Upper lobe of left lung (tissue), 6 donors: Measurements from ENCODE around the gene PBX3. TPM values are rescaled to one million over a fixed set of nuclear protein-coding genes. Genes with fewer than 3 reads are reported as not detected.
"Not testable (repeated sequence)": the region's sequence is repeated elsewhere in the genome, so short reads cannot be mapped to it uniquely, and the experiment has no call there.

Experiments
- ATAC-seq, 2 donors: fragments of 200-7000 bp; cut with Tn5 transposase; one replicate each; pipeline ENCODE4 v1.9.1; 2022; ENCODE audit warnings: mild to moderate bottlenecking in 2 of 2, moderate library complexity in 2 of 2; ENCODE audit not compliant: low FRiP score in 2 of 2
- DNase-seq, 2 donors: peaks; one replicate each; pipeline ENCODE4 v3.0.0-alpha.2; 2019 to 2020
- H3K27ac ChIP-seq, 4 donors: fragments of 200-600 bp; sonication (generic); one replicate each; pipeline ENCODE4 v1.5.1; 2016 to 2019
- H3K27me3 ChIP-seq, 4 donors: fragments of 200-600 bp; sonication (generic); one replicate each; pipeline ENCODE4 v1.5.1; 2017 to 2019
- H3K36me3 ChIP-seq, 4 donors: fragments of 200-600 bp; sonication (generic); one replicate each; pipeline ENCODE4 v1.5.1; 2016 to 2019
- H3K4me1 ChIP-seq, 4 donors: fragments of 200-600 bp; sonication (generic); one replicate each; pipeline ENCODE4 v1.5.1; 2018 to 2019
- H3K4me3 ChIP-seq, 4 donors: fragments of 200-600 bp; sonication (generic); one replicate each; pipeline ENCODE4 v1.5.1; 2017 to 2019; ENCODE audit warnings: mild to moderate bottlenecking in 2 of 4, moderate library complexity in 1 of 4
- H3K9me3 ChIP-seq, 4 donors: fragments of 200-600 bp; sonication (generic); one replicate each; pipeline ENCODE4 v1.5.1; 2018 to 2019
- EP300 ChIP-seq, 4 donors: sonication (generic); formaldehyde crosslinking; IDR thresholded peaks; one replicate each; pipeline ENCODE4 v1.5.1; 2017; ENCODE audit warnings: antibody characterized with exemption in 4 of 4, control low read depth in 2 of 4
- POLR2A ChIP-seq, 4 donors: fragments of 450-650 bp; IDR thresholded peaks; one replicate each; pipeline ENCODE4 v1.5.1; 2016 to 2017; ENCODE audit warnings: antibody characterized with exemption in 4 of 4, mild to moderate bottlenecking in 2 of 4
- POLR2AphosphoS5 ChIP-seq, 2 donors: sonication (generic); formaldehyde crosslinking; IDR thresholded peaks; one replicate each; pipeline ENCODE4 v1.5.1; 2017; ENCODE audit warnings: antibody characterized with exemption in 2 of 2
- WGBS, 2 donors: methylation state at CpG; one replicate each; pipeline ENCODE4 v1.1.5; 2017 to 2018; 5-methylcytosine and 5-hydroxymethylcytosine counted together
- total RNA-seq, 6 donors: library from RNA; depleted of rRNA in 4 of 6; stranded (reverse); fragments of >200 nt in 4 of 6; gene quantifications; one replicate each; pipeline versions ENCODE4 v1.1.0 to v1.2.1, GENCODE V29; 2016 to 2021
- TF ChIP-seq, protein P1 (sequence below), 6 experiments: fragments of 450-650 bp in 4 of 6; fragments of 200-600 bp in 2 of 6; sonication (generic) in 2 of 6; IDR thresholded peaks; one replicate each; pipeline ENCODE4 v1.5.1; 2016 to 2019; ENCODE audit warnings: antibody characterized with exemption in 6 of 6
- donor health status: DM: no; HTN: no; CAD: no; lungs with moderate emphysema.
- donor health status: DM: no; HTN: yes; CAD: no; lungs with severe emphysema.

The PBX3 gene
- total RNA-seq, 6 donors from 2014 or later = 25.7 to 57.6 (median 41.9) TPM

DNA sequence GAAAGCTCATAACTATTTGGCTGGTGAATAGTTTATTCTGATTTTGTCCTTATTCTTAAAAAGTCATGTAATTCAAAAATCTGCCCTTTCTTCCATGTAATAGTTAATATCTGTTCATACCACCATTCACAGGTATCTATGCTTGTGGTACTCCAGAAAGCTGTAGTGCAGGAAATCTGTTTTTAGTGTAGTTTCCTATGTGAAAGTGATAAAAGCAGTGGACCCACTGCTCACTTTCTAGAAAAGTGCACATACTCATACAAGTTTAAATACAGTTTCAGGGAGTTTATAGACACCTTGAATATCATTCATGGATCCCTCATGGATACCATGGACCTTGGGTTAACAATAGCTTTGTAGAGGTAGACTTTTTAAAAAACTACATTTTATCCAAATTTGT lies 20.2 kb downstream of the PBX3 start:
- Histone ChIP-seq H3K36me3 (no peaks in the 10 kb centered on the region), H3K27me3 (no peaks in the 10 kb centered on the region), H3K9me3 (no peaks in the 10 kb centered on the region), H3K4me3 (no peak overlapping the region), H3K27ac (no peak overlapping the region), H3K4me1 (peaks cover 6 to 15% (median 10%) of the 10 kb centered on the region in 4 donors)
- ATAC-seq (no peak), DNase-seq (no peak)
- TF ChIP-seq, protein P1, sequence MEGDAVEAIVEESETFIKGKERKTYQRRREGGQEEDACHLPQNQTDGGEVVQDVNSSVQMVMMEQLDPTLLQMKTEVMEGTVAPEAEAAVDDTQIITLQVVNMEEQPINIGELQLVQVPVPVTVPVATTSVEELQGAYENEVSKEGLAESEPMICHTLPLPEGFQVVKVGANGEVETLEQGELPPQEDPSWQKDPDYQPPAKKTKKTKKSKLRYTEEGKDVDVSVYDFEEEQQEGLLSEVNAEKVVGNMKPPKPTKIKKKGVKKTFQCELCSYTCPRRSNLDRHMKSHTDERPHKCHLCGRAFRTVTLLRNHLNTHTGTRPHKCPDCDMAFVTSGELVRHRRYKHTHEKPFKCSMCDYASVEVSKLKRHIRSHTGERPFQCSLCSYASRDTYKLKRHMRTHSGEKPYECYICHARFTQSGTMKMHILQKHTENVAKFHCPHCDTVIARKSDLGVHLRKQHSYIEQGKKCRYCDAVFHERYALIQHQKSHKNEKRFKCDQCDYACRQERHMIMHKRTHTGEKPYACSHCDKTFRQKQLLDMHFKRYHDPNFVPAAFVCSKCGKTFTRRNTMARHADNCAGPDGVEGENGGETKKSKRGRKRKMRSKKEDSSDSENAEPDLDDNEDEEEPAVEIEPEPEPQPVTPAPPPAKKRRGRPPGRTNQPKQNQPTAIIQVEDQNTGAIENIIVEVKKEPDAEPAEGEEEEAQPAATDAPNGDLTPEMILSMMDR (IDR thresholded peaks at IDR 0.05) = no peak
- TF ChIP-seq POLR2A (IDR thresholded peaks at IDR 0.05) (no peak), EP300 (IDR thresholded peaks at IDR 0.05) (no peak), POLR2AphosphoS5 (IDR thresholded peaks at IDR 0.05) (no peak)

DNA sequence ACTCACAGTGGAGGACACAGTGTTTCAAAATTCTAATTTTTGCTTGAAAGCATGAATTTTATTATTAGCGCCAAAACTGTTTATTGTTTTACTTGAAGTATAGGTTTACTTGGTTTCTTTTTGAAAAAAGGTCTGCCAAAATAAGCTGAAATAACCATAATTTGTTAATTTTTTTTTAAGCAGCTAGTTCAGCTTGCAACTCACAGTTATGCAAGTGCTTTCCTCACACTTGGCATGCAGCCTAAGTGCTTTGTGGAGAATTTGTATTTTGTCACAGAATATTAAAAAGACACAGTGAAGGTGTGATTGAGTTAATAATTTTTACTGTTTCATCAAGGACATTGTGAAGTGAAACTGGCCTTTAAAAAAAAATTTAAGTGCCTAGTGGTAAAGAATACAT lies 21.6 kb downstream of the PBX3 start:
- Histone ChIP-seq H3K27me3 (no peaks in the 10 kb centered on the region), H3K27ac (no peak overlapping the region), H3K9me3 (no peaks in the 10 kb centered on the region), H3K4me3 (no peak overlapping the region), H3K4me1 (peaks cover 0 to 6% (median 3%) of the 10 kb centered on the region in 4 donors), H3K36me3 (no peaks in the 10 kb centered on the region)
- ATAC-seq = no peak
- TF ChIP-seq EP300 (IDR thresholded peaks at IDR 0.05) = no peak
- TF ChIP-seq, protein P1 (IDR thresholded peaks at IDR 0.05) = no peak
- TF ChIP-seq POLR2AphosphoS5 (IDR thresholded peaks at IDR 0.05) = no peak
- no peak for TF ChIP-seq POLR2A (IDR thresholded peaks at IDR 0.05)
- DNase-seq = no peak
- 97 to 100% methylated on average over 1 of the region's 1 CpG for WGBS, 2 donors

DNA sequence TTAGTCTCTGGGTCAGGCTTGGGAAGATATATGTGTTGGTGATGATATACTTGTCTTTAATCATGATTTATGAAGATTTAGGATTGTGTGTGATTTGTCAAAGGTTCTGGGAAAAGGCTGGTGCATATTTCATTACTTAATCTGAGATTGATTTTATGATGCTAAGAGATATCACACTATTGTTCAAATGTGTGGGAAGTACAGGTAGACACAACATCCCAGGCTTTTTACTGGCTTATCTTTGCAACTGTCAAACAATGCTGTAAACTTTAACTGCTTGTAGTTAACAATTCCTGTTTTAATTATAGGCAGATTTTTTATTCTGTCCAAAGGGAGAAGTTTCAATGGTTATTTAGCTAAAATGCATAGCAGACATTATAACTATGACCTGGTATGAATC lies 23.9 kb downstream of the PBX3 start:
- DNase-seq (no peak), ATAC-seq (no peak)
- H3K27me3 ChIP-seq = no peaks in the 10 kb centered on the region
- no peak for TF ChIP-seq POLR2AphosphoS5 (IDR thresholded peaks at IDR 0.05)
- TF ChIP-seq EP300 (IDR thresholded peaks at IDR 0.05) = no peak
- TF ChIP-seq POLR2A (IDR thresholded peaks at IDR 0.05) = no peak
- TF ChIP-seq, protein P1 (IDR thresholded peaks at IDR 0.05) = no peak
- no peaks in the 10 kb centered on the region for H3K9me3 ChIP-seq
- H3K36me3 ChIP-seq = no peaks in the 10 kb centered on the region
- no peaks in the 10 kb centered on the region for H3K4me1 ChIP-seq
- no peak overlapping the region for H3K4me3 ChIP-seq
- no peak overlapping the region for H3K27ac ChIP-seq

DNA sequence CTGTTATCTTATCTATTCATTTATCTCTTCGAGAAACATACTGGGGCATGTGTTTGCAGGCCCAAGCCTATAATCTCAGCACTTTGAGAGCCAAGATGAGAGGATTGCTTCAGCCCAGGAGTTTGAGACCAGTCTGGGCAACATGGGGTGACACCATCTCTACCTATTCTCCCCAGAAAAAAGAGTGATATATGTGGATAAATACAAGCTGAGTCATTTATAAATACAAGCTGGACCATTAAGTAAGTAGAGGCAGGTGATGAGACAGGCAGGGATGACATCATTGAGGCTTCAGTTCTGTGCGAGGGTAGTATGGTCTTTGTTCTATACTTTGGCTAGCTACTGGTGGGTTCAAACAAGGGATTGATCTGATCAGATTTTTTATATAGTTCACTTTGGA lies 25.6 kb downstream of the PBX3 start:
- H3K27me3 ChIP-seq = no peaks in the 10 kb centered on the region
- no peak for DNase-seq
- H3K36me3 ChIP-seq = no peaks in the 10 kb centered on the region
- H3K9me3 ChIP-seq = no peaks in the 10 kb centered on the region
- TF ChIP-seq POLR2AphosphoS5 (IDR thresholded peaks at IDR 0.05) (no peak), POLR2A (IDR thresholded peaks at IDR 0.05) (no peak)
- TF ChIP-seq, protein P1 (IDR thresholded peaks at IDR 0.05) = no peak
- no peak overlapping the region for H3K4me3 ChIP-seq
- H3K4me1 ChIP-seq = no peaks in the 10 kb centered on the region
- WGBS, 2 donors = 86 to 92% methylated on average over 2 of the region's 2 CpGs
- no peak overlapping the region for H3K27ac ChIP-seq
- ATAC-seq = no peak

DNA sequence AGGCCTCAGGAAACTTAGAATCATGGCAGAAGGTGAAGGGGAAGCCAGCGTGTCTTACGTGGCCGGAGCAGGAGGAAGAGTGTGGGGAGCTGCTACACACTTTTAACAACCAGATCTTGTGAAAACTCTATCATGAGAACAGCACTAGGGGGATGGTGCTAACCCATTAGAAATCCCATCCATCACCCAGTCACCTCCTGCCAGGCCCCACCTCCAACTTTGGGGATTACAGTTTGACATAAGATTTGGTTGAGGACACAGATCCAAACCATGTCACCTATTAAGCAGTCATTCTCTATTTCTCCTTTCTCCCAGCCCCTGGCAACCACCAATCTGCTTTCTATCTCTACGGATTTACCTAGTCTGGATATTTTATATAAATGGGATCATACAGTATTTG lies 26.9 kb downstream of the PBX3 start:
- Histone ChIP-seq H3K4me1 (no peaks in the 10 kb centered on the region), H3K27me3 (no peaks in the 10 kb centered on the region), H3K4me3 (no peak overlapping the region), H3K36me3 (no peaks in the 10 kb centered on the region), H3K27ac (no peak overlapping the region), H3K9me3 (no peaks in the 10 kb centered on the region)
- DNase-seq (no peak), ATAC-seq (no peak)
- whole genome bisulfite sequencing, 2 donors = 73 to 81% methylated on average over 4 of the region's 4 CpGs
- TF ChIP-seq POLR2AphosphoS5 (IDR thresholded peaks at IDR 0.05) (no peak), POLR2A (IDR thresholded peaks at IDR 0.05) (no peak), EP300 (IDR thresholded peaks at IDR 0.05) (no peak)
- TF ChIP-seq, protein P1 (IDR thresholded peaks at IDR 0.05) = no peak

DNA sequence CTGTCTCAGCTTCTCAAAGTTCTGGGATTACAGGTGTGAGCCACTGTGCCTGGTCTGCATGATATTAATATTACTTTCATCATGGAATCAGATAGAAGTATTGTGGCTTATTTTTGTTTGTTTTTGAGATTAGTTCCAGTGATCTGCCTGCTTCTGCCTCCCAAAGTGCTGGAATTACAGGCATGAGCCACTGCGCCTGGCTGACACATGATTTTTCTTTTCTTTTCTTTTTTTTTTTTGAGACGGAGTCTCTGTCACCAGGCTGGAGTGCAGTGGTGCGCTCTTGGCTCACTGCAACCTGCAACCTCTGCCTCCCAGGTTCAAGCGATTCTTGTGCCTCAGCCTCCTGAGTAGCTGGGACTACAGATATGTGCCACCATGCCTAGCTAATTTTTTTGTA lies 29.6 kb downstream of the PBX3 start:
- H3K4me1 ChIP-seq, H3K27ac ChIP-seq, ATAC-seq, H3K9me3 ChIP-seq, DNase-seq, H3K27me3 ChIP-seq, H3K4me3 ChIP-seq, H3K36me3 ChIP-seq: not testable (repeated sequence)
- WGBS, 2 donors = 93 to 98% methylated on average over 4 of the region's 4 CpGs

DNA sequence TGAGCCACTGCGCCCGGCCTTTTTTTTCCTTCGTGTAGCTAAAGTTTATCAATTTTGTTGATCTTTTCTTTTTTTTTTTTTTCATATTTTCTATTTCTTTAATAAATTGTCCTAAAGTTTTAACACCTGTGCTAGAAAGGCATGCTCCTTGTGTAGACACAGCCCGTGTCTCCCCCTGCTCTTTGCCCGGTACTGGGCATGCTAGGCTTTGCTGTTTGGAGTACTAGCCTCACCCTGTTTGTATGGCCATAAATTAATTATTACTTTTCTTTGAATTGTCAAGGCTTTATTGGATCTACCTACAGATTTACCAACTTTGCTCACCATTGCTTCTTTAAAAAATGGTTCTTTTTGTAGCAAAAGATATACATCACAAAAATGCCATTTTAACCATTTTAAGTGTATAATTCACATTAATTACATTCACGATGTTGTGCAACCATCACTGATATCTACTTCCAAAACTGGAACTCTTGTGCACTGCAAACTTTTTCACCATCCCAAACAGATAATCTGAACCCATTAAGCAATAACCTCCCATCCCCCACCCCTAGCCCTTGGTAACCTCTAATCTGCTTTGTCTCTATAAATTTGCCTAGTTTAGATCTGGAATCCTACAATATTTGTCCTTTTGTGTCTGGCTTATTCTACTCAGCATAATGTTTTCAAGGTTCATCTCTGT lies 31.5 kb downstream of the PBX3 start:
- 92 to 99% methylated on average over 5 of the region's 6 CpGs for WGBS, 2 donors
- H3K36me3 ChIP-seq, H3K4me1 ChIP-seq, H3K27me3 ChIP-seq, H3K27ac ChIP-seq, H3K4me3 ChIP-seq, DNase-seq, ATAC-seq, H3K9me3 ChIP-seq: not testable (repeated sequence)

DNA sequence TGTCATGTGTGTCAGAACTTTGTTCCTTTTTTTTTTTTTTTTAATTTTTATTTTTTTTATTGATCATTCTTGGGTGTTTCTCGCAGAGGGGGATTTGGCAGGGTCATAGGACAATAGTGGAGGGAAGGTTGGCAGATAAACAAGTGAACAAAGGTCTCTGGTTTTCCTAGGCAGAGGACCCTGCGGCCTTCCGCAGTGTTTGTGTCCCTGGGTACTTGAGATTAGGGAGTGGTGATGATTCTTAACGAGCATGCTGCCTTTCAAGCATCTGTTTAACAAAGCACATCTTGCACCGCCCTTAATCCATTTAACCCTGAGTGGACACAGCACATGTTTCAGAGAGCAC lies 32.0 kb downstream of the PBX3 start:
- WGBS, 2 donors = 71% methylated on average over 1 of the region's 5 CpGs; no CpG with 5 or more reads in 1 of the 2 donors
- ATAC-seq, H3K4me3 ChIP-seq: not testable (repeated sequence)

More for the DNA sequence above, 32.0 kb downstream of the PBX3 start:
- not testable (repeated sequence) for DNase-seq, H3K36me3 ChIP-seq, H3K27me3 ChIP-seq, H3K4me1 ChIP-seq, H3K9me3 ChIP-seq, H3K27ac ChIP-seq
